HG03175 (cell line): ENCODE measurements around the gene CFAP97D1.
A peak's percentile ranks its signal among the peaks of the same experiment; 100 is the strongest.

Source experiments
- ATAC-seq: cut with Tn5 transposase; IDR thresholded peaks from one replicate; pipeline ENCODE4 v1.9.1; 2021; ENCODE audit warnings: mild to moderate bottlenecking, moderate library complexity; ENCODE audit not compliant: unreplicated experiment

Gene CFAP97D1

DNA sequence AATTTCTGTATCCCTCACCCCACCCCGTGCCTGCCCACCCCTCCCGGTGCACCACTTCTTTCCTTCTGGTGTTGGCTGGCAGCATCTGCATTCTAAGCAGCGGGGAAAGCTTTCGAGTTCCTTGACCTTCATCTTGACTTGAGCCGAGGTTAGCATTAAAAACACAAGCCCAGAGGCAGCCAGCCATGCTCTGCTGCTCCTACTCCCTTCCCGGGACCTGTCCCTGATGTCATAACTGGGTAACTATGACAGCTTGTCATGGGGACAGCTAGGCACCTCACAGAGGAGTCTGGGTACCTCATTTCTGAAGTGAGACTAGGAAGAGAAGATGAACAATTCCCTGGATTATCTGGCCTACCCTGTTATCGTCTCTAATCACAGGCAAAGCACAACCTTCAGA, at the start of gene CFAP97D1:
CFAP97D1 (plus strand) TSS at position 301 of the 400 bp plus-strand sequence; CDS start at position 329, 28 bp downstream.
- no peak for ATAC-seq

DNA sequence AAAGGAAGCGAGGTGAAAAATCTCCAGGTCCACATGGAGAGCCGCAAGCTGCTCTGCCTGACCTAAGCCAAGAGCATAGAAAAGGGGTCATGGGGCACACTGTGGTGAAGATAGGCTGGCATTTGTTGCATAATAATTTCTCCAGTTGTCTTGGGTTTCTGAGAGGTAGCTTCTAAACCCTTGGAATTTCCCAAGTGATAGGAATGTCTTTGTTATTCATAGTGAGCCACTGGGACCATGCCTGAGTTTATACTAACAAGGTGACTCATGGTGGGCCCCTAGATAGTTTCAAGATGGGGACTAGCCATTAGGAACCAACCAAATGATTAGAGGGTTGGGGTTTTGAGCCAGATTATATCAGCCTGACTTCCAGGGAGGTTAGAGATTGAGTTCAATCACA, 47.3 kb upstream of the CFAP97D1 start:
- no peak for ATAC-seq

GRCh38 chr17:43733956-43734355, 46.3 kb upstream of the CFAP97D1 start:
- no peak for ATAC-seq

- no peak for ATAC-seq
These were observed 45.9 kb upstream of the CFAP97D1 start for GRCh38 chr17:43734376-43734775.

DNA sequence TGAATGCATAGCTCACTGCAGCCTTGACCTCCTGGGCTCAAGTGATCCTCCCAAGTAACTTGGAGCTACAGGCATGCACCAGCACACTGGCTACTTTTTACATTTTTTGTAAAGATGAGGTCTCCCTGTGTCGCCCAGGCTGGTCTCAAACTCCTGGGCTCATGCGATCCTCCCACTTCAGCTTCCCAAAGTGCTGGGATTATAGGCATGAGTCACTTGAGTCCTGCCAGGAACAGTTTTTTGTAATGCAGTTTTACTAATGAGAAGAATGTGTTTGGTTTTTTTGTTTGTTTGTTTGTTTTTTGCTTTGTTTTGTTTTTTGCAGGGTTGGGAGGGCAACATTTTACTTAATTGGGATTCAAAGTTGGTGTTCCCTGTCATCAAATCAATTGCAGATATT, 43.8 kb upstream of the CFAP97D1 start:
- ATAC-seq, result no peak

- ATAC-seq, result no peak
These were observed 42.5 kb upstream of the CFAP97D1 start for GRCh38 chr17:43737722-43738121.

DNA sequence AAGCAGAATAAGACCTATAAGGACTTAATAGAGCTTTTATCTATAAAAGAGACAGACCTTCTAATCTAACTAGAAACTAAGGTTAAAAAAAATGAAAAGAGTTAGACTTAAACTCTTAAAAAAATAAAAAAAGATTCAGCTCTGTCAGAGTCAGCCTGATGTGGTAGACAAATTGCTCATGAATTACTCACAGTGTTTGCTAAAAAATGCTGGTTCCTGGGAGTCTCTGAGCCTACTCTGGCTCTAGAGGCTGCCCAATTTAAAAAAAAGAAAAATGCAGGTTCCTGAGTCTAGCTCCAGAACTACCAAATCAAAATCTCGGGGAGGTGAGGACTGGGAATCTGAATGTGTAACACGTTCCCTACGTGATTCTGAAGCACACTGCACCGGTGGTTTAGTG, 39.7 kb upstream of the CFAP97D1 start:
- no peak for ATAC-seq

DNA sequence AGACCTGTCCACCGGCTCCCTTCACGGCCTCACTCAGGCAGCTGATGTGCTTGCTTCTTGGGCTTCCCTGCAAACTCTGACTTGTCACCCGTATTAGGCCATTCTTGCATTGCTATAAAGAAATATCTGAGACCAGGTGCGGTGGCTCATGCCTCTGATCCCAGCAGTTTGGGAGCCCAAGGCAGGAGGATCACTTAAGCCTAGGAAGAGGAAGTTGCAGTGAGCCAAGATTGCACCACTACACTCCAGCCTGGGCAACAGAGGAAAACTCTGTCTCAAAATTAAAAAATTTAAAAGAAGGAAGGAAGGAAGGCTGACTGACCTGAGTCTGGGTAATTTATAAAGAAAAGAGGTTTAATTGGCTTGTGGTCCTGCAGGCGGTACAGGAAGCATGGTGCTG, 38.6 kb upstream of the CFAP97D1 start:
- ATAC-seq, result no peak

- ATAC-seq, result no peak
These were observed 34.7 kb upstream of the CFAP97D1 start for GRCh38 chr17:43745541-43745940.

GRCh38 chr17:43750153-43750552, 30.1 kb upstream of the CFAP97D1 start:
- ATAC-seq, result no peak

DNA sequence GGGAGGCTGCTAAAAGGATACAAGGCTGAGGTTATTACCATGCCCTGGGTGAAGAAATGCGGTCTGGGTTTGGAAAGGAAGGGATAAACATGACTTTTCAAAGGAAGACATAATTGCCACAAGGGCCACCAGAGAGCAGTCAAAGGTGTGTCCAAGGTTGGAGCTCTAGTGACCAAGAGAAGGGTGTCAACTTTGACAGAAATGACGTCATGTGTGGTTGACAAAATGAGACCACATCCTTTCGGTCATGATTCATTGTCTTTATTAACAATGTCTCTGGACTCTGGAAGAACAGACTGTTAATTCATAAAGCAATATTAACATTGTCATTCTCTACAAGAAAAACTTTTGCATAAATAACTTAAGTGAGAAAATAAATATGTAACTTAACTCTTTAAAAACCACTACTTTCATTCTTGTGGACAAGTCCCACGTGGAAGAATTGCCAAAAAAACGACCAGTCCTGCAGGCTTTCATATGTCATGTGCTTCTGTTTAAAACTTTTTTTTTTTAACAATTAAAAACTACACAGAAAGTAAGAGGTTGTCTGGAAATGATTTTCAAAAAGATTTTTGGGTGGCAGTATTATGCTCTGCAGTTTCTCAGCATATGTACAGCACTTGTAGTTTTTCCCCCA, 26.6 kb upstream of the CFAP97D1 start:
- no peak for ATAC-seq

DNA sequence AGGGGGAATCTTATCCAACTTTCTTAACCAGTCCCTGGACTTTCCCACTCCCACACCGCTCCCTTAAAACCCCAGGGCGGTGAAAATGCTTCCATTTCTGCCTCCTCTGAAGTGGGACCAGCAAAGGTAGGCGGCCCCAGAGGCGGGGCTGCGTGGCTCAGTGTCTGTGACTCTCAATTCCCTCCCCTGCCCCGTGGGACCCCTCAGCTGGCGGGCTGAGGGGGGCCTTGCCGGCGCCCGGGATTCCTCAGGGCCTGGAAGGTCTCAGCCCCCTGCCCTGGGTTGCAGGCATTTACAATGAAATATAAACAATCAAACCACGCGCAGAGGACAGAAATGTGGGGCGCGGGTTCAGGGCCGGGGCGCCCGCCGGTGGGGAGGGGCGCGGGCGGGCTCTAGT, 25.3 kb upstream of the CFAP97D1 start:
- no peak for ATAC-seq

GRCh38 chr17:43755389-43755875, 24.8 kb upstream of the CFAP97D1 start:
- ATAC-seq, result no peak

DNA sequence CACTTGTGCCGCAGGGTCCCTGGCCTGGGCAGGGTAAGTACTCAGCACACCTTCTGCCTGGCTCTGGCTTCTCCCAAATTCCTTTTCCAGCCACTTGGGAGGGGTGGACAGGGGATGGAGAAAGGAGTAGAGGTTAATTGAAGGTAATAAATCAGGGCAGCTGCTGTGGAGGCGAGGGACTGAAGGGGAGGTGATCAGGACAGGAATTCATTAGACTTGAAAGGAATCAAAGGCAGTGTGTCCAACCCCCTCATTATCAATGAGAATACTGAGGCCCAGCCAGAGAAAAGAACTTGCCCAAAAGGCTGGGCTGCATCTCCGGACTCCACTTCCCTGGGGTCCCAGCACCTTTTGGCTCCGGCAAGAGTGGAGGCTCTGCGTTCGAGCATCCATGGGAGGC, 24.0 kb upstream of the CFAP97D1 start:
- ATAC-seq, result no peak

- no peak for ATAC-seq
These were observed 23.0 kb upstream of the CFAP97D1 start for GRCh38 chr17:43757171-43757660.

DNA sequence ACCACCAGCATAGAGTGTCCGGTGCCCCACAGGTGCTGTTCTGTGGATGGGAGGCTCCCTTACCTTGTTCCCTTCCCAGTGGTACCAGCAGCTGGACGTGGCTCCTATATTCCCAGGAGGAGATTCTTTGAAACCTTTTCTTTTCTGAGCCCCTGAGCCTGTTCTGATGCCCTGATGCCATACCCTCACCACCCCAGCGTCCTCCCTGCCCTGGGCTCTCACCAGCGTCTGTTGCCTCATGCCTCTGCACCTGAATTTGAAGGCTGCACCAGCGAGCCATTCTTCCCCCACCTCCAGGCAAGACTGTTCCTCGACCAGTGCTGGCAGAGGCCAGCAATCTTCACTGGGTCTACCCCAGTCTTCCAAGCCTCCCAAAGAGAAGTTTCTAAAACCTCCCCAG, 22.1 kb upstream of the CFAP97D1 start:
- no peak for ATAC-seq

GRCh38 chr17:43758497-43759174, 21.6 kb upstream of the CFAP97D1 start, which contains the start of gene SOST:
TSS of gene SOST (minus strand) at chr17:43758791. CDS start at chr17:43758741, 50 bp downstream.
- ATAC-seq, result no peak

GRCh38 chr17:43759836-43760235, 20.4 kb upstream of the CFAP97D1 start:
- ATAC-seq, result no peak

- ATAC-seq, result peak; percentile 56
These were observed 19.9 kb upstream of the CFAP97D1 start for GRCh38 chr17:43760254-43760852.

GRCh38 chr17:43766413-43767052, 13.7 kb upstream of the CFAP97D1 start:
- no peak for ATAC-seq

GRCh38 chr17:43767053-43767712, 13.1 kb upstream of the CFAP97D1 start:
- ATAC-seq, result no peak
